Caco-2 (cell line): ENCODE data around the gene DUOX1. TPM values are rescaled to one million over a fixed set of nuclear protein-coding genes. Genes with fewer than 3 reads are reported as not detected.

Source experiments
- BruUV-seq: library from RNA; stranded (reverse); fragments of 400-500 nt; replicated peaks from 2 replicates; lab custom pipeline; 2021; lab: Mats Ljungman, UMichigan
- CTCF ChIA-PET: fragments of 300-600 bp; sonication (Branson Sonifier 250); formaldehyde crosslinking; loops from one replicate; lab custom pipeline; 2022; ENCODE audit warnings: antibody characterized with exemption; lab: Charles Lee
- POLR2A ChIA-PET: fragments of 300-600 bp; sonication (Branson Sonifier 250); formaldehyde crosslinking; loops from one replicate; lab custom pipeline; 2022; ENCODE audit warnings: antibody characterized with exemption; lab: Charles Lee
- DNase-seq, 2 experiments: peaks; one replicate each; pipeline versions ENCODE4 v3.0.0 to v3.0.0-alpha.2; 2020 to 2022
- H3K27me3 ChIP-seq: replicated peaks from 2 replicates; pipeline ENCODE4 v1.6.0; 2011; ENCODE audit warnings: low read length; ENCODE audit not compliant: control insufficient read depth, insufficient read depth
- H3K36me3 ChIP-seq: 2 replicates; pipeline ENCODE4 v1.5.1; 2011; ENCODE audit warnings: low read length; ENCODE audit not compliant: control insufficient read depth, insufficient read depth
- H3K4me1 ChIP-seq: fragments of 250-450 bp; sonication (Bioruptor Pico); 2 replicates; pipeline ENCODE4 v1.5.1; 2020; ENCODE audit warnings: mild to moderate bottlenecking
- H3K4me3 ChIP-seq: 2 replicates; pipeline ENCODE4 v1.5.1; 2011; ENCODE audit warnings: low read depth, mild to moderate bottlenecking, control low read depth, low read length
- H3K9me3 ChIP-seq: fragments of 250-450 bp; sonication (Bioruptor Pico); 2 replicates; pipeline ENCODE4 v1.5.1; 2020; ENCODE audit warnings: mild to moderate bottlenecking, moderate library complexity
- H3K27ac Mint-ChIP-seq: one replicate; pipeline ENCODE4 v1.8.0; 2022; ENCODE audit warnings: mixed read lengths; ENCODE audit not compliant: unreplicated experiment
- H3K27me3 Mint-ChIP-seq: one replicate; pipeline ENCODE4 v1.8.0; 2022; ENCODE audit warnings: mixed read lengths; ENCODE audit not compliant: insufficient read depth, unreplicated experiment
- H3K36me3 Mint-ChIP-seq: one replicate; pipeline ENCODE4 v1.8.0; 2022; ENCODE audit warnings: mild to moderate bottlenecking, mixed read lengths; ENCODE audit not compliant: insufficient read depth, unreplicated experiment
- H3K4me1 Mint-ChIP-seq: one replicate; pipeline ENCODE4 v1.8.0; 2022; ENCODE audit warnings: low read depth, mixed read lengths; ENCODE audit not compliant: unreplicated experiment
- H3K4me3 Mint-ChIP-seq: one replicate; pipeline ENCODE4 v1.8.0; 2022; ENCODE audit warnings: mild to moderate bottlenecking, moderate library complexity, mixed read lengths; ENCODE audit not compliant: unreplicated experiment
- H3K9me3 Mint-ChIP-seq: one replicate; pipeline ENCODE4 v1.8.0; 2022; ENCODE audit warnings: mixed read lengths; ENCODE audit not compliant: unreplicated experiment
- intact Hi-C: fragments of 100-400 bp; cut with micrococcal nuclease; formaldehyde crosslinking; loops from one replicate; pipeline ENCODE4 v1.10.0; 2022; ENCODE audit not compliant: unreplicated experiment
- total RNA-seq: library from RNA; stranded (reverse); gene quantifications from 2 replicates; pipeline ENCODE4 v1.2.3, GENCODE V29; 2022
- TF ChIP-seq, protein P1 (sequence below), 2 experiments: fragments of 200-600 bp in 1 of 2; IDR thresholded peaks; 1 replicate in 1 of 2; 2 replicates in 1 of 2; pipeline versions ENCODE4 v1.5.1 to v1.8.0; 2011 to 2022; ENCODE audit warnings: antibody characterized with exemption in 1 of 2, control low read depth in 1 of 2, inconsistent platforms in 1 of 2, low read depth in 1 of 2, low read length in 1 of 2, mild to moderate bottlenecking in 1 of 2, moderate library complexity in 1 of 2; ENCODE audit not compliant: insufficient read depth in 1 of 2, severe bottlenecking in 1 of 2, unreplicated experiment in 1 of 2

The DUOX1 gene
- total RNA-seq, 1 experiment from 2014 or later: 0.14 TPM

DNA sequence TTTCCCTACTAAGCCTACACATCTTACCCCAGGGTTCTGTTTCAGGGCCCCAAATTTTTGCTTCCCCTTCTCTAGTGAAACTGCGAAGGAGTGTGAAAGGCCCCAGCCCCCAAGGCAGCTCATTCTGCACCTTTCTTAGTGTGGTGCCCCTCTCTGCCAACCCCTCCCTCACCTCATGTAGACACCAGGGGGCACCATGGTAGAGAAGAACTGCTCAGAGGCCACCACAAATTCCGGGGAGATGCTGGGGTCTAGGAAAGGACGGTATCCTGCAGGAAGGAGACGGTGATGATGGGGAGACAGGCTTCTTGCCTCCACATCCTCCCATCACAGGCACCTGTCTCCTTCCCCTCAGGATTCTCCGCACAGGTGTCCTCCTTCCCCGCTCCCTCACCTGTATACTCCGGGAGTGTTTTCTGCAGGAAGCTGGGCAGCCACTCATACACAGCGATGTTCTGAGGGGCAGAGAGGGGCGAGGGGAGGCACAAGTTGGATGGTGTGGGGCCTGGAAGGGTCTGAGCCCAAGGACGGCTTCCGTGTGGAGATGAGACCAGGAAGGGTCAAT is 19.5 kb upstream of the DUOX1 start:
- TF ChIP-seq, protein P1, sequence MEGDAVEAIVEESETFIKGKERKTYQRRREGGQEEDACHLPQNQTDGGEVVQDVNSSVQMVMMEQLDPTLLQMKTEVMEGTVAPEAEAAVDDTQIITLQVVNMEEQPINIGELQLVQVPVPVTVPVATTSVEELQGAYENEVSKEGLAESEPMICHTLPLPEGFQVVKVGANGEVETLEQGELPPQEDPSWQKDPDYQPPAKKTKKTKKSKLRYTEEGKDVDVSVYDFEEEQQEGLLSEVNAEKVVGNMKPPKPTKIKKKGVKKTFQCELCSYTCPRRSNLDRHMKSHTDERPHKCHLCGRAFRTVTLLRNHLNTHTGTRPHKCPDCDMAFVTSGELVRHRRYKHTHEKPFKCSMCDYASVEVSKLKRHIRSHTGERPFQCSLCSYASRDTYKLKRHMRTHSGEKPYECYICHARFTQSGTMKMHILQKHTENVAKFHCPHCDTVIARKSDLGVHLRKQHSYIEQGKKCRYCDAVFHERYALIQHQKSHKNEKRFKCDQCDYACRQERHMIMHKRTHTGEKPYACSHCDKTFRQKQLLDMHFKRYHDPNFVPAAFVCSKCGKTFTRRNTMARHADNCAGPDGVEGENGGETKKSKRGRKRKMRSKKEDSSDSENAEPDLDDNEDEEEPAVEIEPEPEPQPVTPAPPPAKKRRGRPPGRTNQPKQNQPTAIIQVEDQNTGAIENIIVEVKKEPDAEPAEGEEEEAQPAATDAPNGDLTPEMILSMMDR (IDR thresholded peaks at IDR 0.05; ENCODE audit: insufficient read depth in 1 of 2, low read depth in 1 of 2, low read length in 1 of 2, severe bottlenecking in 1 of 2, unreplicated experiment in 1 of 2): peak in 1 of 2 experiments; percentile 14
- no TSS peak for BruUV-seq
- no peak overlapping the region for H3K4me3 Mint-ChIP-seq
- H3K4me1 Mint-ChIP-seq: peaks cover 8% of the 10 kb centered on the region
- CTCF ChIA-PET: interaction anchor here (0.7 kb wide), 1 partner anchor 15 kb away, joined by 3 read pairs; no protein-coding TSS in a partner anchor
- Histone ChIP-seq H3K27me3 (no peaks in the 10 kb centered on the region), H3K4me3 (no peak overlapping the region), H3K4me1 (no peaks in the 10 kb centered on the region), H3K9me3 (no peaks in the 10 kb centered on the region), H3K36me3 (no peaks in the 10 kb centered on the region)
- H3K9me3 Mint-ChIP-seq: no peaks in the 10 kb centered on the region
- DNase-seq: no peak
- H3K36me3 Mint-ChIP-seq: peaks cover 6% of the 10 kb centered on the region
- H3K27ac Mint-ChIP-seq: no peak overlapping the region
- POLR2A ChIA-PET: no interaction called here
- H3K27me3 Mint-ChIP-seq: peaks cover 4% of the 10 kb centered on the region
- intact Hi-C loops: no loop called here

DNA sequence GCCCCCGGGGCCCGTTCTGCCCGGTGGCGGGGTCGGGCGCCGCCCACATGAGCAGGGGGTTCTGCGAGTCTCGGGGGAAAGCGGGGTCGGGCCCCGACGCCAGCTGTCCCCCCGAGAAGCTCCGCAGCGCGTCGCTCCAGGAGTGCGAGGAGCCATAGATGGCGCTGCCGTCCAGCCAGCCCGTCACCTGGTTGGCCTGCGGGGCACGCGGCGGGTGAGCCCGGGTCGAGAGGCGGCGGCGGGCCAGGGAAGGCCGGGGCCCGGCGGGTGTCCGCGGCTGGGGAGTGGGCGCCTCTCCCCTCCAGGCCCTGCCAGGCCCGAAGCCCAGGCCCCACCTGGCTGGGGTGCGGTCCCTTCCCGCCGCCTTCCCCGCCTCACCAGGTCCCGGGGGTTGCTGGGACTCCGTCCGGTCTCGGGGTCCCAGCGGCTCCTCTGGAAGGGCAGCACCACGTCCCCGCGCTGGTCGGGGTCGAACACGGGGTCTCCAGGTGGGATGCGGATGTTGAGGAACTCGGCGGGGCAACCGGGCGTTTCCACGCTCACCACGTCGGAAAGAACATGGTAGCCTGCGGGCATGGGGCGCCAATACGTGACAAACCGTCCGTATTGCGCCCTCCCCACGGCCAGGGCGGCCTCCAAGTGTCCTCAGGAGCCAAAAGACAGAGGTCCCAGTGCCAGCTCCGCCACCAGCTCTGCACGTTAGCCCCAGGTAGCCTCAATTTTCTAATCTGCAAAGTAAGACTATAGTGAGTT is 18.2 kb upstream of the DUOX1 start:
- intact Hi-C loops: no loop called here
- H3K4me3 ChIP-seq: no peak overlapping the region

DNA sequence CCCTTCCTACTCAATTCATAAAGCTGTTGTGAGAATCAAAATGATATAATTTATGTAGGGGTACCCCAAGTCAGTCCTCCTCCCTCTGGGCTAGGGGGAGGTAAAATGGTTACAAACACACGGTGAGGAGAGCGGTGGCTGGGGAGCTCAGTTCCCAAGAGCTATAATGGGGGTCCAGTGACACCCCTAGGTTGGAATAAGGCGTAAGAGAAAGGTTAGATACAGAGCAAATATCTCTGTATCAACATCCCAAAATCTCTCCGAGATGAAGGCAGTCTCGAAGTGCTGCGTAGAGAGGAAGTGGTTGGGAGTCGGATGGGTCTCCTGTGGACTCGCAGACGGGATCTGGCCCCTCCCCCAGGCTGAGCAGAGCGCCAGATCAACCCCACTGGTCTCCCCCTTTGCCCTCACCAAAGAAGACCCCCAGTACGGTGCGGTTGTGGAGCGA is 17.6 kb upstream of the DUOX1 start:
- H3K4me1 Mint-ChIP-seq: peaks cover 8% of the 10 kb centered on the region
- TF ChIP-seq, protein P1 (IDR thresholded peaks at IDR 0.05; ENCODE audit: insufficient read depth in 1 of 2, low read depth in 1 of 2, low read length in 1 of 2, severe bottlenecking in 1 of 2, unreplicated experiment in 1 of 2): no peak
- Histone ChIP-seq H3K27me3 (no peaks in the 10 kb centered on the region), H3K9me3 (no peaks in the 10 kb centered on the region), H3K36me3 (no peaks in the 10 kb centered on the region), H3K4me3 (peak overlapping the region; percentile 31), H3K4me1 (no peaks in the 10 kb centered on the region)
- peak overlapping the region; percentile 77 for H3K4me3 Mint-ChIP-seq
- H3K9me3 Mint-ChIP-seq: no peaks in the 10 kb centered on the region
- intact Hi-C loops: no loop called here
- peaks cover 4% of the 10 kb centered on the region for H3K27me3 Mint-ChIP-seq
- H3K27ac Mint-ChIP-seq: no peak overlapping the region
- H3K36me3 Mint-ChIP-seq: peaks cover 6% of the 10 kb centered on the region
- ChIA-PET POLR2A (no interaction called here), CTCF (no interaction called here)
- BruUV-seq: no TSS peak
- DNase-seq: no peak

More for the DNA sequence above, 18.2 kb upstream of the DUOX1 start:
- H3K4me3 Mint-ChIP-seq: peak overlapping the region; percentile 77
- H3K27me3 Mint-ChIP-seq: peaks cover 4% of the 10 kb centered on the region
- no TSS peak for BruUV-seq
- TF ChIP-seq, protein P1 (IDR thresholded peaks at IDR 0.05; ENCODE audit: insufficient read depth in 1 of 2, low read depth in 1 of 2, low read length in 1 of 2, severe bottlenecking in 1 of 2, unreplicated experiment in 1 of 2): no peak
- H3K27me3 ChIP-seq: no peaks in the 10 kb centered on the region
- POLR2A ChIA-PET: no interaction called here
- H3K9me3 ChIP-seq: no peaks in the 10 kb centered on the region
- H3K9me3 Mint-ChIP-seq: no peaks in the 10 kb centered on the region
- no peak for DNase-seq
- CTCF ChIA-PET: no interaction called here
- peaks cover 6% of the 10 kb centered on the region for H3K36me3 Mint-ChIP-seq
- peaks cover 8% of the 10 kb centered on the region for H3K4me1 Mint-ChIP-seq
- no peaks in the 10 kb centered on the region for H3K36me3 ChIP-seq
- H3K4me1 ChIP-seq: no peaks in the 10 kb centered on the region
- no peak overlapping the region for H3K27ac Mint-ChIP-seq
